Measurements from ENCODE around the gene SEMA3E.

The SEMA3E gene

DNA sequence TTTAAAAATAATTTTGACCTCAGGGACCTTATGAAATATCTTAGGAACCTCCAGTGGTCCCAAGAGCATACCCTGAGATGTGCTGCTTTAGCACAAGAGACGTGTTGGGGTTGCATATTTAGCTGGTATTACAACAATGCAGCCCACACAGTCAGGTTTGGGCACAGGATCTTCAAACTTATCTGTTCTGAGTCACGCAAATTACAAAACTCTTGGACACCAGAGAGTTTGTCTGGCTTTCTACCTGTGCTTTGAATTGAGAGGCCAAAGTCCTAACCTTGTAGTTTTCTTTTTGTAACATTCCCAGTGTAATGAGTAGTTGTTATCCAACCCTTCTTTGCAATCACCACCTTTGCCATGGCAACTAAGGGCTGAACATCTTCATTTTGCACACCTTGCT lies 322.7 kb downstream of the SEMA3E start:
- CTCF ChIA-PET: no interaction called here
- DNase-seq (ENCODE audit: extremely low spot score): no peak
- TF ChIP-seq, protein P1, sequence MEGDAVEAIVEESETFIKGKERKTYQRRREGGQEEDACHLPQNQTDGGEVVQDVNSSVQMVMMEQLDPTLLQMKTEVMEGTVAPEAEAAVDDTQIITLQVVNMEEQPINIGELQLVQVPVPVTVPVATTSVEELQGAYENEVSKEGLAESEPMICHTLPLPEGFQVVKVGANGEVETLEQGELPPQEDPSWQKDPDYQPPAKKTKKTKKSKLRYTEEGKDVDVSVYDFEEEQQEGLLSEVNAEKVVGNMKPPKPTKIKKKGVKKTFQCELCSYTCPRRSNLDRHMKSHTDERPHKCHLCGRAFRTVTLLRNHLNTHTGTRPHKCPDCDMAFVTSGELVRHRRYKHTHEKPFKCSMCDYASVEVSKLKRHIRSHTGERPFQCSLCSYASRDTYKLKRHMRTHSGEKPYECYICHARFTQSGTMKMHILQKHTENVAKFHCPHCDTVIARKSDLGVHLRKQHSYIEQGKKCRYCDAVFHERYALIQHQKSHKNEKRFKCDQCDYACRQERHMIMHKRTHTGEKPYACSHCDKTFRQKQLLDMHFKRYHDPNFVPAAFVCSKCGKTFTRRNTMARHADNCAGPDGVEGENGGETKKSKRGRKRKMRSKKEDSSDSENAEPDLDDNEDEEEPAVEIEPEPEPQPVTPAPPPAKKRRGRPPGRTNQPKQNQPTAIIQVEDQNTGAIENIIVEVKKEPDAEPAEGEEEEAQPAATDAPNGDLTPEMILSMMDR (IDR thresholded peaks at IDR 0.05; ENCODE audit: control extremely low read depth, extremely low read depth, low read depth, missing control alignments): no peak
- POLR2A ChIA-PET: no interaction called here

DNA sequence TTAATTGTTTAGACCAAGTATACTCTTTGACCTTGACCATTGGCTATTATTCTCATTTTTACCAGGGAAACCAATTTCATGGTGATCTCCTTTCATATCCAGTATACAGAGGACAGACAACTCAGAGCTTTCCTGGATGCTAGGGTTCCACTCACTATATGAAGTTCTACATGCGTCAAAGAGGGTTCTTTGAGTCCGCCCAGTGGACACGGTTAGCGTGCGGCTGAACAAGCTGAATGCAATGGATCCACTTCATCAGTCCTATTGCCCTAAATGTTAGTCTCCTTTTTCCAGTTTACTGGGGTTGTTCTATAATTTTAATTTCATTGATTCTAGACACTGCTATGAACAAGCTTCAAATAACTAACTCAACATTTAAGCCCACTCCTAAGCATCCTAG lies 323.9 kb downstream of the SEMA3E start:
- ChIA-PET CTCF (no interaction called here), POLR2A (no interaction called here)
- no peak for DNase-seq (ENCODE audit: extremely low spot score)
- TF ChIP-seq, protein P1 (IDR thresholded peaks at IDR 0.05; ENCODE audit: control extremely low read depth, extremely low read depth, low read depth, missing control alignments): no peak

DNA sequence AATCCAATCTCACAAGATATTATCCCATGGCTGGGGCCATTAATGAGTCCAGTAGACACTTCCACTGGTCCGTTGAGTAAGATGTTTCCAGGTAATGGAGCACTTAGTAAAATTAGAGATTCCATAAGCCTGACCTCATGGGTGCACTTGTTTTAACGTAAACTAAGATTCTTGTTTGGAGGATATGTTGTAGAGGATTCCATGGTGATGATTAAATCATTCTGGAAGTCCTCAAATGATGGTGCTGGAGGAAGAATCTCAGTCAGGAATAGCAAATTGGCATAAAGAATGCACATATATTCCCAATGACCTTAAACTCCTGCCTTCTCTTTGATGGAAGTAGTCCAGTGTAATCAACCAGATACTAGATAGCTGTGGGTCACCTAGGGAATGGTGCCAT lies 324.3 kb downstream of the SEMA3E start:
- ChIA-PET POLR2A (no interaction called here), CTCF (no interaction called here)
- TF ChIP-seq, protein P1 (IDR thresholded peaks at IDR 0.05; ENCODE audit: control extremely low read depth, extremely low read depth, low read depth, missing control alignments): no peak
- no peak for DNase-seq (ENCODE audit: extremely low spot score)

DNA sequence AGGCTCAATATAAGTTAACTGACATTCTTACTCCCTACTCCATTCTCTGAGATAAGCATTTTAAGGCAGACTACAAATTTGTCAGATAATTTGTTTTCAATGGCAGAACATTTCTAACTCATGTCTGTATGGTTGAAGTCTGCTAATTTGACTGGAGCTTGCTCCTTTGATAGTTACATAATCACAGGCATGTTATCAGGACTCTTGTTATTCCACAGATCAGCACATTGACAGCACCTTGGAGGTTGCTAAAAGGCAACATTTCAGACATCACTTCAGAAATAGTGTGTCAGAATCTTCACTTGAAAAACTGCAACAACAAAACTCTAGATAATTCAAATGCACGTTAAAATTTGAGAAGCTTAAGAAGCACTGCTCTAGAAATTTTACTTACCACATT lies 327.9 kb downstream of the SEMA3E start:
- POLR2A ChIA-PET: no interaction called here
- CTCF ChIA-PET: interaction anchor here (1.4 kb wide), 1 partner anchor 28 kb away, joined by 4 read pairs; no protein-coding TSS in a partner anchor
- TF ChIP-seq, protein P1 (IDR thresholded peaks at IDR 0.05; ENCODE audit: control extremely low read depth, extremely low read depth, low read depth, missing control alignments): no peak
- no peak for DNase-seq (ENCODE audit: extremely low spot score)

DNA sequence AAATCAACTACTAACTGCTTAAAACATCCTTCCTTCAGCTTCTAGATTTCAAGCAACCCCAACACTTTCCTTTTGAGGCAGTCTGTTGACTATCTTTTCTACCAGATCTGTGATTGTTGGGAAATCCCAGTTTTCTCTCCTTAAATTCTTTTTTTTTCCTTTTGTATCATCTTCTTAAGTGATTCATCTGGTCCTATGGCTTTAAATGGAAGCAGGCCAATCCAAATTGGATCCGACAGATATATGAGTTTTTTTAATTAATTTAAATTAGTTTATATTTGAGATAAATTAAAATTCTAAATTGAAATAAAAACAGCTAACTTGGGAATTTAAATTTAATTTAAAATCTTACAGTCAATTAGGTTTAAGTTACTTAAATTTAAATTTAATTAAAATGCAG lies 335.0 kb downstream of the SEMA3E start:
- no peak for DNase-seq (ENCODE audit: extremely low spot score)
- ChIA-PET POLR2A (no interaction called here), CTCF (no interaction called here)
- TF ChIP-seq, protein P1 (IDR thresholded peaks at IDR 0.05; ENCODE audit: control extremely low read depth, extremely low read depth, low read depth, missing control alignments): no peak

Data from GM10248 (cell line).